GM18861 (cell line): Measurements from ENCODE around the gene RNU6-7.

Experiments used
- ATAC-seq: cut with Tn5 transposase; IDR thresholded peaks from one replicate; pipeline ENCODE4 v1.9.1; 2021; ENCODE audit not compliant: unreplicated experiment

The RNU6-7 gene

GRCh38 chr14:32201816-32202490, at the start of gene RNU6-7:
Gene RNU6-7 (plus strand): TSS chr14:32202045.
- no peak for ATAC-seq

DNA sequence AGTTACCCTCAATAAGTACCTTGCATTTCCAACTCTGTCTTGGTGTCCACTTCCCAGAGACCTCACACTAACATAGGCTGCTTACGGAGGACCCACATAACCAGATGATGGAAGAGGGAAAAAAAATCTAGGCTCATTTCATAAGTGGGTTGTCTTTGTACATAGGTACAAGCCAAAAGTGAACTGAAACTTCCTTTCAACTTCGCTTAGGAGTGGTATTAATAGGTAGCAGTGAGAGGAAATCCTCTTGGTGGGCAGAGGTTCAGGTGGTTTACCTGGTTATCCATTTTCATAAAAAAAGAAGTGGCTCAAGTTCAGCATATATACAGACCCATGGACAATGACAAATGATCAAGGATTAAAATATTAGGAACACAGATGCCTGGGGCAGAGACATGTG, 35.8 kb upstream of the RNU6-7 start:
- no peak for ATAC-seq

DNA sequence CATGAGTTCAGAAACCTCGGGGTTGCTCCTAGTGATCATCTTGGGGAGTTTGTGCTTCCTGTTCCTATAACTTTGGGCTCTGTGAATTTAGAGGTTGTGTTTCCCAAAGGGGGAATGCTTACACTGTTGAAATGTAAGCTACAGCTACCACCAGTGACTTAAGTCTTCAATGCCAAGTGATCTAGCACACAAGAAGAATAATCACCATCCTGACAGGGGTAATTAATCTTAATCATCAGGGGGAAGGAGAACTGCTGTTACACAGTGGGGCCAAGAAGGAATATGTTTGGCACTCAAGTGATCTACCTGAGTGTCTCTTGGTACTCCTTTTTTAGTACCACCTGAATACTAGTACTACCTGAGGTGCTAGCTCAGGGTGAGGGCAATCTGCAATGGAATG, 34.9 kb upstream of the RNU6-7 start:
- no peak for ATAC-seq

GRCh38 chr14:32167907-32168306, 33.9 kb upstream of the RNU6-7 start:
- no peak for ATAC-seq

GRCh38 chr14:32169191-32169590, 32.7 kb upstream of the RNU6-7 start:
- no peak for ATAC-seq

- ATAC-seq = no peak
Measured at GRCh38 chr14:32171469-32171868, 30.4 kb upstream of the RNU6-7 start.

DNA sequence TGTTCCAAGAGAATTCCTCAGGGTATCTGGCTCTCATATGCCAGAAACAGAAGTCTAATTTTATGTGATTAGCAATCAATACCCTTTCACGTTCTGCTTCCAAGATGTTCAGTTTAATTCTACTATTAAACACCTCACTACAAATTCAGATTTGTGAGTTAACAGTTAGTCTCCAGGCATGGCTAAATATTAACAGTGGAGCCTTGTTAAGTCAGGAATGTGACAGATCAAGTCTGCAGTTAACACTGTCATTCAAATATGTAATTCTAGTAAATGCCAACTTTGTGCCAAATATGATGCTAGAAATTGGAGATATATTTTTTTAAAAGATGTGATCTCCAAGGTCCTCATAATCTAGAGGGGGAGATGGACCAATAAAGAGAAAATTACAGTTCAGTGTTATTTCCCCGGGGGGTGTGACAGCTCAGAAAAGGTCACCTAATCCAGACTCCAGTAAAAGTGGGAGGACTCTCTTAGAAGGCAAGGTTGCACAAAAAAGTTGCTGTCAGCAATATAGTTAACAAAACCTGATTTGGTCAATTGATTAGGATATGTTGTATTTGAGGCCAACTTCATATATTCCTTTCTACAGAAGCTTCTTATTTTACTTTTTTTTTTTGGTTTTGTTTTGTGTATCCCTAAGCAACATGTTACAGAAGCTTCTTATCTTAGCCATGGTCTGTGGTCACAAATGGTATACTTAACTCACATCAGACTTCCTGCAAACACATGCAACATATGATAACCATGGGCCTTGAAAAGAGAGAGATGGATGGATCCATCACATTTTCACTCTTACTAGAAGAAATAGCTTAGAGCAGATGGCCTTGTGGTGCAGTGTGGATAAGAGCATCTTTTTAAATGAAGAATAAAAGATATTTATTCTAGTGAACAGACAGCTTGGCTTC, 18.4 kb upstream of the RNU6-7 start:
- no peak for ATAC-seq

DNA sequence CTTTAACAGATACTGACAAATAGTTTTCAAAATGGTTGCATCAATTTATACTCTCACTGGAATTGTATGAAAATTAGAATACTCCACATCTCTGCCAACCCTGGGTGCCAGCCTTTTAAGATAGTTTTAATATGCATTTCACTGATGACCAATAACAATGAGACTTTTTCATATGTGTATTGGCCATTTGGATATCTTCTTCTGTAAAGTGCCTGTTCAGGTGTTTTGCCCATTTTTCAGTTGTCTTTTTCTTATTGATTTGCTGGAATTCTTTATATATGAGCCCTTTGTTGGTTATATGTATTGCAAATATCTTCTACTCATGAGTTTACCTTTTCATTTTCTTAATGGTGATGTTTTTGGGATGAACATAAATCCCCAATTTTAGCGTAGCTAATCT, 16.7 kb upstream of the RNU6-7 start:
- ATAC-seq = no peak

GRCh38 chr14:32186248-32186647, 15.6 kb upstream of the RNU6-7 start:
- ATAC-seq = no peak

GRCh38 chr14:32189811-32190210, 12.0 kb upstream of the RNU6-7 start:
- ATAC-seq = no peak

DNA sequence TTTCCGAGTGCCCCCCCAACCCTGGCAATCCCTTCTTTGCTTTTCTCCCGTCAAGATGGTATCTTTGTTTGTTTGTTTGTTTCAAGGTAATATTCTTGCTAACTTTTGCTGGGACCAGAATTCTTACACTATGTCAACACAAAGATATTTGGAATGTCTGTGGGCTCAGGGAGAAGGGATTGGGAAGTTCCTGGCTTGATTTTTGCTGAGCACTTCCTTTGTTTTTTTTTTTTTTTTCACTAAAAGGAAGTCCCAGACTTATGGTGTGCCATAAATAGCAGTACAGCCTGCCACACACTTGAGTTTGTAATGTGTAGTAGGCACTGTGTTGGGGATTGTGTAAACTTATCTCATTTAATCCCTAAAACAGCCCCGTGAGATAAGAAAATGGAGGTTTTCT, 11.2 kb upstream of the RNU6-7 start:
- no peak for ATAC-seq

DNA sequence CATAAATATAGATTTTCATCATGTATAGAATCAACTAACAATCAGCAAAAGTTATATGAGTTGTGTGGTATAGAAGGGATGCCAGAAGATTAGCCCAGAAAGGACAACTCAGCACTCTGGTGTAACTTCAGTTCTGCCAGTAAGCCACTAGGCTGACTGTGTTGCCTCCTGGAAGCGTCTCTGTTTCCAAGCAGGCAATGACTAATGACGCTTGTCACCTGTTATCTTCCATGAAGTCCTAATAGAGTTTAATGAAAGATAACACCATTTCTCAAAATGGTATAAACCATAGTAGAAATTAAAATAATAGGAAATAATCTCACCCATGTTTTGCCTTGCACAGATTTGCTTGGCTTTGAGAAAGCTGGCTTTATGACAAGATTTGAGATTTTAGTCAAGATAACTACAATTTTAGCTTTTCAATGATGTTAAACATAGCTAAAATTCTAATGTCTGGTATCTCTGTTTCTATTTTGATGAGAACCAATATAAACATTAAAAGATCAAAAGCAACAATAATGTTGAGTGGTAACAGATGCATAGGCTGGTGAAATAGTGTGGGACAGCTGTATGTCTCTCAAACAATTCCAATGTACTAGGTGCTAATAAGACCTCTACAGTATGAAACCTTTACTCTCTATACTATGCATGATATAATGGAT, 9.0 kb upstream of the RNU6-7 start:
- ATAC-seq = no peak

GRCh38 chr14:32193532-32193931, 8.3 kb upstream of the RNU6-7 start:
- ATAC-seq = no peak

GRCh38 chr14:32195636-32196035, 6.2 kb upstream of the RNU6-7 start:
- no peak for ATAC-seq

DNA sequence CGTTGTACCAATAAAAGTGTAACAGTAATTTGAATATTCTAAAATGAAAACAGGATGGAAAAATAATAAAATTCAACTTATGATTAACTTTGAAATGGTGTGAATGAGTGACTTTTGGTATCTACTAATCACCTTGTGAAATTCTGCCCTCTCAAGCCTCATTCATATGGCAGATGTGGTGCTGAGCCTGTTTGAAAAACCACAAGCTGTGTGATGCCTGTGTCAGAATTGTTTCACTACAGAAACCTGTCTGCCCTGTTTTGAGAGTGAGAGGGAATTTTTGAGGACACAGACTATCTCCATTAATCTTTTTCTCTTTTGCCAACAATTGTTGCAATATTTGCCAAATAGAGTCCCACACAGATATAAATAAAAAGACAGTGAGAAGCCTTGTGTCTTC, 3.9 kb upstream of the RNU6-7 start:
- peak; percentile 40 for ATAC-seq

GRCh38 chr14:32200368-32201192, 1.3 kb upstream of the RNU6-7 start:
- ATAC-seq = peak; percentile 27

DNA sequence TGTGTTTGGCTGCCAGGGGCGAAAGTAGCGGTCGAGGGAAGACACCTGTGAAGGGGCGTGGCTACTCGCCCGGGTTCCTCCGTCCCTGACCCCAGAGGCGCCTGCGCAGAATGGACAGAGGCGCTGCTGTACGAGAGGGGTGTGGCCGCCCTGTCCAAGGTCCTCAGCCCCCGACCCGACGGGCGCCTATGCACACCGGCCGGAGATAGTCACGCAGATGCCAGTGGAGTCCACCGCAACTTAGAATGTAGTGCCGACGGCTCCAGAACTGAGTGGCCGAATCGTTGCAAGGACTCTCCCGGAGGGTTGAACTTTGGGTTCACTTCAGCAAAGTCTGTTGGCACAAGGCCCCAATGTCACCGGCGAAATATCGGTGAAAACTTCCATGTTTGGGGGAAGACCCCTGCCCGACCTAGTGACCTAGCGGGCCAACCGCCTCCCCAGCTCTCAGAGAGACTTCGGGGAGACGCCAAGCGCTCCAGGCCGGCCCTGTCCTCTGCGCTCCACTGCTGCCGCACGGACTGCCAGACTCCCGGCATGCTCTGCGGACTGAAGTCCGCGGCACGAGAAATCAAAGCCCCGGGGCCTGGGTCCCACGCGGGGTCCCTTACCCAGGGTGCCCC, 541 bp upstream of the RNU6-7 start:
- peak; percentile 34 for ATAC-seq

GRCh38 chr14:32202491-32202997, 699 bp downstream of the RNU6-7 start:
- no peak for ATAC-seq

DNA sequence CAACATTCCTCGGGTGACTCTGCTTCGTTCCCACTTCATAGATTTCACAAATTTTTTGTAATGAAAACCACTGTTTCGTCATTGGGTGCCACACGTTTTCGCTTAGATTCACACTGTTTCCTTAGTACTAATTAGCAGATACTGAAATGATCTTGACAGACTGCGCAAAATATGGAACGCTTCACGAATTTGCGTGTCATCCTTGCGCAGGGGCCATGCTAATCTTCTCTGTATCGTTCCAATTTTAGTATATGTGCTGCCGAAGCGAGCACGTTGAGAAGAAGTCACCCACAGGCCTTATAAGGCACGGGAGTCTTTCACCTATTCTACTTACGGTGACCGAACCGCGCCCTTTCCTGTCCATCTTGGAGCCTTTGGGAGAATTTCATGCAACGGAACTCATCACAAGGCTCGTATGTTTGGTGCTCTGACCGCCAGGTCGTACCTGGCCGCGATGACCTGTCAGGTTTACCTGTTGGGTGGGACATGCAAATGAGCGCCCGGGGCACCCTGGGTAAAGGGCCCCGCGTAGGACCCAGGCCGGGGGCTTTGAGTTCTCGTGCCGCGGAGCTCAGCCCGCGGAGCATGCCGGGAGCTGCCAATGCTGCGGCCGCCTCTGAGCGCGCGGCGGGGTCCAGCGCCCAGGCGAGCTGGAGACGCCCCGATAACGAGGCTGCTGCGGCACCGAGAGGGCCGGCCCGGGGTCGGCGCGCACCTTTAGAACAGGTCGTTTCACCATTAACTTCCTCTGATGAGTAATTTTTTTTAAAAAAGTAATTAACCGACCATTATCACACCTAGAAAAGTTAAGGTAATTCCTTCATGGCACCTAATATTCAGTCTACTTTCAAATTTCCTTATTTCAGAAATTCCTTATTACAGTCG, 1.4 kb downstream of the RNU6-7 start, which contains the start of gene RNU6-8:
Gene RNU6-8 (minus strand): TSS at position 272 of the 885 bp plus-strand sequence.
- peak; percentile 46 for ATAC-seq
